Measurements from ENCODE around the gene HOXA13.

The HOXA13 gene

GRCh38 chr7:27182285-27182841 is 17.5 kb downstream of the HOXA13 start:
- DNase-seq (ENCODE audit: low spot score) = no peak

- DNase-seq (ENCODE audit: low spot score) = no peak
Measured at GRCh38 chr7:27181795-27182275, 18.1 kb downstream of the HOXA13 start.

- no peak for DNase-seq (ENCODE audit: low spot score)
Measured at GRCh38 chr7:27180431-27181420, 19.2 kb downstream of the HOXA13 start.

GRCh38 chr7:27179503-27180430 is 20.1 kb downstream of the HOXA13 start:
- DNase-seq (ENCODE audit: low spot score) = peak; percentile 36

- no peak for DNase-seq (ENCODE audit: low spot score)
Measured at GRCh38 chr7:27179030-27179429, 20.9 kb downstream of the HOXA13 start.

GRCh38 chr7:27178366-27178765 is 21.5 kb downstream of the HOXA13 start:
- no peak for DNase-seq (ENCODE audit: low spot score)

GRCh38 chr7:27177795-27178320 is 22.0 kb downstream of the HOXA13 start:
- DNase-seq (ENCODE audit: low spot score) = no peak

- no peak for DNase-seq (ENCODE audit: low spot score)
Measured at GRCh38 chr7:27176962-27177794, 22.7 kb downstream of the HOXA13 start.

- DNase-seq (ENCODE audit: low spot score) = no peak
Measured at GRCh38 chr7:27176524-27176845, 23.4 kb downstream of the HOXA13 start.

GRCh38 chr7:27175626-27176523 is 24.0 kb downstream of the HOXA13 start:
- DNase-seq (ENCODE audit: low spot score) = no peak

GRCh38 chr7:27174874-27175625 is 24.8 kb downstream of the HOXA13 start:
- DNase-seq (ENCODE audit: low spot score) = no peak

GRCh38 chr7:27173956-27174873 is 25.7 kb downstream of the HOXA13 start, which contains the start of gene HOXA10:
Gene HOXA10, minus strand, starts transcription at chr7:27174320. Its CDS starts 14 bp downstream, at chr7:27174306.
- DNase-seq (ENCODE audit: low spot score) = no peak

GRCh38 chr7:27173511-27173955 is 26.4 kb downstream of the HOXA13 start:
- DNase-seq (ENCODE audit: low spot score) = no peak

GRCh38 chr7:27172823-27173510 is 26.9 kb downstream of the HOXA13 start:
- no peak for DNase-seq (ENCODE audit: low spot score)

GRCh38 chr7:27172315-27172774 is 27.5 kb downstream of the HOXA13 start:
- no peak for DNase-seq (ENCODE audit: low spot score)

- peak; percentile 30 for DNase-seq (ENCODE audit: low spot score)
Measured at GRCh38 chr7:27171637-27172314, 28.1 kb downstream of the HOXA13 start.
